A673 (cell line): Measurements from ENCODE around the gene NDUFS1.
"Not testable (repeated sequence)": the region's sequence is repeated elsewhere in the genome, so short reads cannot be mapped to it uniquely, and the experiment has no call there.

Experiments
- EZH2 ChIP-seq: fragments of 200-600 bp; sonication (generic); IDR thresholded peaks from 2 replicates; pipeline ENCODE4 v1.6.1; 2017; ENCODE audit warnings: borderline replicate concordance, low read depth, mild to moderate bottlenecking, mixed read lengths, antibody characterized with exemption, low read length; ENCODE audit not compliant: poor library complexity, severe bottlenecking
- TF ChIP-seq, protein P1 (sequence below): fragments of 300-800, 200-600 bp; sonication (generic); conservative IDR thresholded peaks from 2 replicates; pipeline ENCODE4 v1.5.1; 2017; ENCODE audit warnings: low read depth, mild to moderate bottlenecking, antibody characterized with exemption, low read length, moderate library complexity, mixed read lengths

- TF ChIP-seq, protein P1, sequence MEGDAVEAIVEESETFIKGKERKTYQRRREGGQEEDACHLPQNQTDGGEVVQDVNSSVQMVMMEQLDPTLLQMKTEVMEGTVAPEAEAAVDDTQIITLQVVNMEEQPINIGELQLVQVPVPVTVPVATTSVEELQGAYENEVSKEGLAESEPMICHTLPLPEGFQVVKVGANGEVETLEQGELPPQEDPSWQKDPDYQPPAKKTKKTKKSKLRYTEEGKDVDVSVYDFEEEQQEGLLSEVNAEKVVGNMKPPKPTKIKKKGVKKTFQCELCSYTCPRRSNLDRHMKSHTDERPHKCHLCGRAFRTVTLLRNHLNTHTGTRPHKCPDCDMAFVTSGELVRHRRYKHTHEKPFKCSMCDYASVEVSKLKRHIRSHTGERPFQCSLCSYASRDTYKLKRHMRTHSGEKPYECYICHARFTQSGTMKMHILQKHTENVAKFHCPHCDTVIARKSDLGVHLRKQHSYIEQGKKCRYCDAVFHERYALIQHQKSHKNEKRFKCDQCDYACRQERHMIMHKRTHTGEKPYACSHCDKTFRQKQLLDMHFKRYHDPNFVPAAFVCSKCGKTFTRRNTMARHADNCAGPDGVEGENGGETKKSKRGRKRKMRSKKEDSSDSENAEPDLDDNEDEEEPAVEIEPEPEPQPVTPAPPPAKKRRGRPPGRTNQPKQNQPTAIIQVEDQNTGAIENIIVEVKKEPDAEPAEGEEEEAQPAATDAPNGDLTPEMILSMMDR, result not testable (repeated sequence)
- not testable (repeated sequence) for TF ChIP-seq EZH2
These were observed 12.6 kb upstream of the NDUFS1 start for GRCh38 chr2:206171624-206172397.
